ENCODE measurements around the gene GAS2. TPM values are rescaled to one million over a fixed set of nuclear protein-coding genes. Genes with fewer than 3 reads are reported as not detected.
A peak's percentile ranks its signal among the peaks of the same experiment; 100 is the strongest.

The GAS2 gene
- polyA plus RNA-seq, 1 experiment, result 0.52 TPM

DNA sequence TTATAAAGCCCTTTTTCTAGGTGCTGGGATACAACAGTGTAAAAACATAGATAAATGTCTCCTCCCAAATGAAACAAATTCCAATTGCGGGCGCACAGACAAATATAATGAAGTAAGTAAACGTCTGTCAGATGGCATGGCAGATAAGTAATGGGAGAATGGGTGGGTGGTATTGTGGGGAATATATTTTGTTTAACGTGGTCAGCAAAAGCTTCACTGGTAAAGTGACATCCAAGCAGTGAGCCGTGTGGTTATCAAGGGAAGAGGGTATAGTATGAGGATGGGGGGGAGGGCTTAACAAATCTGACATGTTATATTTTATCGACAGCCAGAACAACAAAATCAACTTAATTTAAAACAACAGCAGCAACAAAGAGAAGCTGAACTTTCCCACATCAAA lies 162.0 kb downstream of the GAS2 start:
- no peaks in the 10 kb centered on the region for H3K36me3 ChIP-seq (ENCODE audit: control insufficient read depth, insufficient read depth, low read length)
- no peak overlapping the region; the same call in 1 of the 2 replicates for H3K4me3 ChIP-seq (ENCODE audit: low read depth, low read length)
- DNase-seq (ENCODE audit: low read depth), result no peak
- ChIA-PET CTCF (interaction anchor here (1.2 to 1.8 kb wide), 3 partner anchors 8 to 41 kb away, joined by 4 to 5 read pairs (median 4); no protein-coding TSS in a partner anchor), POLR2A (no interaction called here)
- no peaks in the 10 kb centered on the region for H3K27me3 ChIP-seq (ENCODE audit: control insufficient read depth, insufficient read depth, low read length)
- TF ChIP-seq, protein P1, sequence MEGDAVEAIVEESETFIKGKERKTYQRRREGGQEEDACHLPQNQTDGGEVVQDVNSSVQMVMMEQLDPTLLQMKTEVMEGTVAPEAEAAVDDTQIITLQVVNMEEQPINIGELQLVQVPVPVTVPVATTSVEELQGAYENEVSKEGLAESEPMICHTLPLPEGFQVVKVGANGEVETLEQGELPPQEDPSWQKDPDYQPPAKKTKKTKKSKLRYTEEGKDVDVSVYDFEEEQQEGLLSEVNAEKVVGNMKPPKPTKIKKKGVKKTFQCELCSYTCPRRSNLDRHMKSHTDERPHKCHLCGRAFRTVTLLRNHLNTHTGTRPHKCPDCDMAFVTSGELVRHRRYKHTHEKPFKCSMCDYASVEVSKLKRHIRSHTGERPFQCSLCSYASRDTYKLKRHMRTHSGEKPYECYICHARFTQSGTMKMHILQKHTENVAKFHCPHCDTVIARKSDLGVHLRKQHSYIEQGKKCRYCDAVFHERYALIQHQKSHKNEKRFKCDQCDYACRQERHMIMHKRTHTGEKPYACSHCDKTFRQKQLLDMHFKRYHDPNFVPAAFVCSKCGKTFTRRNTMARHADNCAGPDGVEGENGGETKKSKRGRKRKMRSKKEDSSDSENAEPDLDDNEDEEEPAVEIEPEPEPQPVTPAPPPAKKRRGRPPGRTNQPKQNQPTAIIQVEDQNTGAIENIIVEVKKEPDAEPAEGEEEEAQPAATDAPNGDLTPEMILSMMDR (IDR thresholded peaks at IDR 0.05; ENCODE audit: insufficient read depth, low read depth, low read length), result no peak

DNA sequence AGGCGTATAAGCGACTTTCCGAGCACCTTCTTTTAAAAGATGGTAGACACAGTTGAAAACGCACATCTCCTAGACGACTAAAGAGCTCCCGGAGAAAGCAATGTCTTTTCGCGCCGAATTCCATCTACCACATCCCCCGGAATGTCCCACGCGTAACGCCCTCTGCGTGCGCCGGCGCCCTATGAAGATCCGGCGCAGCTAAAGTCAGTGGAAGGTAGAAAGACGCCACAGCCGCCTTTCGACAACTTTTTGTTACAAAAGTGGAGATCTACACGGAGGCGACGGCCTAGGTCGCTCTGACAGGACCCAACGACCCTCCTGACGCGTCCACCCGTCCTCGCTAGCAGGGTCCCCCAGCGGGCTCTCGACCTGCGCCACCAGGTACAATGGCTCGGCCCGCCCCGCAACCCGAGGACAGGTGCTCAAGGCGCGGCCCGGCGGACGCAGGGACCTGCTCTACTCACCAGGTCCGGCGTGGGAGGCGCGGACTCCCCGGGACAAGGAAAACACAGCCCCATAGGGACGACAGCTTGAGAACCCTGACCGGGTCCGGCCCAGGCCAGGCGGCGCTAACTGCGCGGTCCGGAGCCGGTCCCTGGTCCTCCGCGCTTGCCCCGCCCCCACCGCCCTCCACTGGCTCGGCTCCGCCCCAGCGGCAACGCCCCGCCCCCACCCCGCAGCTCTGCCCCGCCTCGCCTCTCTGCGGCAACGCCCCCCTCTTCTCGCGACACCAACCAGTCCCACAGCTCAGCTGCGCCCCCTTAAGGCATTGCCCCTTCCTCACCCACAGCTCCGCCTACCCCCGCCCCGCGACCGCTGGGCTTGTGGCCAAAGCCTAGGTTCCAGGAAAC lies 163.0 kb downstream of the GAS2 start, which contains the start of gene SVIP:
Gene SVIP, minus strand, starts transcription at position 571 of the 851 bp plus-strand sequence. Its CDS starts 53 bp downstream, at position 518.
- no peaks in the 10 kb centered on the region for H3K36me3 ChIP-seq (ENCODE audit: control insufficient read depth, insufficient read depth, low read length)
- no peaks in the 10 kb centered on the region for H3K27me3 ChIP-seq (ENCODE audit: control insufficient read depth, insufficient read depth, low read length)
- ChIA-PET POLR2A (no interaction called here), CTCF (interaction anchor here (1.0 to 1.8 kb wide), 4 partner anchors 9 to 42 kb away, joined by 3 to 5 read pairs (median 4); no protein-coding TSS in a partner anchor)
- TF ChIP-seq, protein P1 (IDR thresholded peaks at IDR 0.05; ENCODE audit: insufficient read depth, low read depth, low read length), result peak; percentile 83
- H3K4me3 ChIP-seq (ENCODE audit: low read depth, low read length), result peak within 1 kb of the TSS; percentile 99
- peak; percentile 14 for DNase-seq (ENCODE audit: low read depth)

DNA sequence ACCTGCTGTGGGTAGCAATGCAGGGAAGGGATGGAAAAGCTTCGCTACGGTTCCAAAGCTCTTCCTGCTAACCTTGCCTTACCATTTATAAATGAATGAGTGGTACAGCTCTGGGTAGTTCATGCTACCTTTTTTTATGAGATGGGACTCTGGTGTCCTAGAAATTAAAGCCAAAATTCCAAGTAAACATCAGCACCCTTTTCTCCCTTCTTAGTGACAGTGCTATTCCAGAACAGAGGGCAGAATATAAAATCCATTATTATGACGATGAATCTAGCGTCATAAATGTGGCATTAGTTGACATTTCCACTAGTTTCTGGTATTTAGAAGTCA lies 163.6 kb downstream of the GAS2 start:
- DNase-seq (ENCODE audit: low read depth), result no peak
- Histone ChIP-seq H3K27me3 (ENCODE audit: control insufficient read depth, insufficient read depth, low read length) (no peaks in the 10 kb centered on the region), H3K36me3 (ENCODE audit: control insufficient read depth, insufficient read depth, low read length) (no peaks in the 10 kb centered on the region), H3K4me3 (ENCODE audit: low read depth, low read length) (peak overlapping the region; percentile 99)
- TF ChIP-seq, protein P1 (IDR thresholded peaks at IDR 0.05; ENCODE audit: insufficient read depth, low read depth, low read length), result no peak
- ChIA-PET CTCF (interaction anchor here (0.5 to 1.6 kb wide), 2 partner anchors 15 to 896 kb away, joined by 3 to 4 read pairs; no protein-coding TSS in a partner anchor), POLR2A (no interaction called here)

DNA sequence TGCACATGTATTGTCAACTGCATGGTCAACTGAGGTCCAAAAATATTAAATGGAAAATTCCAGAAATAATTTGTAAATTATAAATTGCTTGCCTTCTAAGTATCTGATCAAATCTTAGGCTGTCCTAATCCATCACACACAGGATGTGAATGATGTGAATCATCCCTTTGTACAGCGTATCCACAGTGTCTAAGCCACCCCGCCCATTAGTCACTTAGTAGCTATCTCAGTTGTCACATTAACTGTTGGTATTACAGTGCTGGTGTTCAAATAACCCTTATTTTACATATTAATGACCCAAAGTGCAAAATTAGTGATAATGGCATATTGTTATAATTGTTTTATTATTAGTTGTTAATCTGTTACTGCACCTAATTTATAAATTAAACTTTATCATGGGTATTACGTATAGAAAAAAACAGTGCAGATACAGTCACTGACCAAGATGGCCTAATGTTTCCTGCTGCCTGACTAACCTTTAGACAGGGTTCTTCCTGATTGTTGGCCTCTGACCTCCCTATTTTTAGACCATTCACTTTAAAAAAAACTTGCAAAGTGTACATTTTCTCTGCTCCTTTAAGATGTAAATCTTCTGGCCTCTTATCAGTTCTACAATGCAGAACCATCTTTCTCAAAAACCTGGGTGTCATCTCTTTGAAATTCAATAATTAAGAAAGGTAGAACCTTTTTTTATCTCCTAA lies 166.1 kb downstream of the GAS2 start:
- POLR2A ChIA-PET, result no interaction called here
- TF ChIP-seq, protein P1 (IDR thresholded peaks at IDR 0.05; ENCODE audit: insufficient read depth, low read depth, low read length), result no peak
- Histone ChIP-seq H3K27me3 (ENCODE audit: control insufficient read depth, insufficient read depth, low read length) (no peaks in the 10 kb centered on the region), H3K4me3 (ENCODE audit: low read depth, low read length) (no peak overlapping the region), H3K36me3 (ENCODE audit: control insufficient read depth, insufficient read depth, low read length) (no peaks in the 10 kb centered on the region)
- CTCF ChIA-PET, result no interaction called here
- DNase-seq (ENCODE audit: low read depth), result no peak

DNA sequence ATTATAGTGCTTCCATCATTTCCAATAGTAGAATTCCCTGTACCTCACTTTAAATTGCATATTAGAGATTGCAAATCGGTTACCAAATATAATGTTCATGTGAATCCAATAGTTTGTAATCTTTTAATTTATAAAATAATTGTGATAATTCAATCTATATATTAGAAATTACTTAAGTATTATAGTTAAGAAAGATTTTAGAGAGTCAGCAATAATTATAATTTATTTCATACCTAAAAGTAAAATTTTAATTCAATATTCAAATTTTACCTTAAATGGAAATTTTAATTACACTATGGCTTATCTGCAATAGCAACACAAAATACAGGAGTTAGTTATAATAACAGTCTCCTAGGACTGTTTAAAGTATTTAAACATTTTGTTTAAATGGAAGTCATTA lies 180.3 kb downstream of the GAS2 start:
- DNase-seq (ENCODE audit: low read depth), result no peak
- H3K36me3 ChIP-seq (ENCODE audit: control insufficient read depth, insufficient read depth, low read length), result no peaks in the 10 kb centered on the region
- ChIA-PET POLR2A (no interaction called here), CTCF (no interaction called here)
- H3K4me3 ChIP-seq (ENCODE audit: low read depth, low read length), result no peak overlapping the region
- no peaks in the 10 kb centered on the region for H3K27me3 ChIP-seq (ENCODE audit: control insufficient read depth, insufficient read depth, low read length)
- TF ChIP-seq, protein P1 (IDR thresholded peaks at IDR 0.05; ENCODE audit: insufficient read depth, low read depth, low read length), result no peak
